Peyer's patch (tissue), 4 donors: ENCODE data around the gene ZBTB7C. TPM values are rescaled to one million over a fixed set of nuclear protein-coding genes. Genes with fewer than 3 reads are reported as not detected.

Experiments
- DNase-seq, 3 donors: peaks; one replicate each; pipeline ENCODE4 v3.0.0-alpha.2; 2017 to 2019
- H3K27ac ChIP-seq, 4 donors: fragments of 200-600 bp; sonication (generic); one replicate each; pipeline ENCODE4 v1.5.1; 2016 to 2019
- H3K27me3 ChIP-seq, 2 donors: fragments of 200-600 bp; sonication (generic); one replicate each; pipeline ENCODE4 v1.5.1; 2019
- H3K36me3 ChIP-seq, 3 donors: fragments of 200-600 bp; sonication (generic); one replicate each; pipeline ENCODE4 v1.5.1; 2016 to 2019
- H3K4me1 ChIP-seq, 4 donors: fragments of 200-600 bp; sonication (generic); one replicate each; pipeline ENCODE4 v1.5.1; 2016 to 2019
- H3K4me3 ChIP-seq, 4 donors: fragments of 200-600 bp; sonication (generic); 1 replicate in 3 of 4; 2 replicates in 1 of 4; pipeline ENCODE4 v1.5.1; 2016 to 2019; ENCODE audit warnings: mild to moderate bottlenecking in 1 of 4
- H3K9me3 ChIP-seq, 4 donors: fragments of 200-600 bp; sonication (generic); one replicate each; pipeline ENCODE4 v1.5.1; 2016 to 2019; ENCODE audit warnings: mild to moderate bottlenecking in 1 of 4
- CTCF ChIP-seq, 6 experiments: fragments of 450-650 bp in 4 of 6; fragments of 200-600 bp in 2 of 6; sonication (generic) in 1 of 6; IDR thresholded peaks; one replicate each; pipeline ENCODE4 v1.5.1; 2017 to 2019; ENCODE audit warnings: antibody characterized with exemption in 6 of 6, mild to moderate bottlenecking in 3 of 6, moderate library complexity in 1 of 6
- POLR2A ChIP-seq, 2 donors: fragments of 450-650 bp; IDR thresholded peaks; one replicate each; pipeline ENCODE4 v1.5.1; 2017; ENCODE audit warnings: antibody characterized with exemption in 2 of 2, mild to moderate bottlenecking in 2 of 2, moderate library complexity in 2 of 2
- total RNA-seq, 4 donors: library from RNA; depleted of rRNA; stranded (reverse); fragments of >200 nt; gene quantifications; one replicate each; pipeline ENCODE4 v1.1.0, GENCODE V29; 2016

Gene ZBTB7C
- 10 to 100 TPM; 10.5 to 15.7 (median 14.2) TPM for total RNA-seq

- peak within 1 kb of the TSS; percentile 46 to 70 (median 59) for H3K4me3 ChIP-seq
- peak in 1 of 3 donors; percentile 68 for DNase-seq
- H3K4me1 ChIP-seq, result peaks cover 0 to 20% (median 8%) of the 10 kb centered on the region in 4 donors
- peaks cover 0 to 23% of the 10 kb centered on the region in 2 donors for H3K27me3 ChIP-seq
- H3K27ac ChIP-seq, result peak within 1 kb of the TSS in 3 of 4 donors; percentile 16 to 52 (median 42)
- no peaks in the 10 kb centered on the region for H3K36me3 ChIP-seq
- no peaks in the 10 kb centered on the region for H3K9me3 ChIP-seq
- no peak for TF ChIP-seq CTCF (IDR thresholded peaks at IDR 0.05)
- TF ChIP-seq POLR2A (IDR thresholded peaks at IDR 0.05), result no peak
These were observed at the start of gene ZBTB7C for GRCh38 chr18:48408727-48409590. TSS of gene ZBTB7C (minus strand) at chr18:48409383.

GRCh38 chr18:48456838-48457237, 47.7 kb upstream of the ZBTB7C start:
- no peaks in the 10 kb centered on the region for H3K27me3 ChIP-seq
- H3K9me3 ChIP-seq, result no peaks in the 10 kb centered on the region
- H3K27ac ChIP-seq, result no peak overlapping the region
- no peak overlapping the region for H3K4me3 ChIP-seq
- no peaks in the 10 kb centered on the region for H3K36me3 ChIP-seq
- H3K4me1 ChIP-seq, result peaks cover 0 to 27% (median 3%) of the 10 kb centered on the region in 4 donors
- no peak for DNase-seq
- TF ChIP-seq POLR2A (IDR thresholded peaks at IDR 0.05), result no peak
- TF ChIP-seq CTCF (IDR thresholded peaks at IDR 0.05), result no peak

DNA sequence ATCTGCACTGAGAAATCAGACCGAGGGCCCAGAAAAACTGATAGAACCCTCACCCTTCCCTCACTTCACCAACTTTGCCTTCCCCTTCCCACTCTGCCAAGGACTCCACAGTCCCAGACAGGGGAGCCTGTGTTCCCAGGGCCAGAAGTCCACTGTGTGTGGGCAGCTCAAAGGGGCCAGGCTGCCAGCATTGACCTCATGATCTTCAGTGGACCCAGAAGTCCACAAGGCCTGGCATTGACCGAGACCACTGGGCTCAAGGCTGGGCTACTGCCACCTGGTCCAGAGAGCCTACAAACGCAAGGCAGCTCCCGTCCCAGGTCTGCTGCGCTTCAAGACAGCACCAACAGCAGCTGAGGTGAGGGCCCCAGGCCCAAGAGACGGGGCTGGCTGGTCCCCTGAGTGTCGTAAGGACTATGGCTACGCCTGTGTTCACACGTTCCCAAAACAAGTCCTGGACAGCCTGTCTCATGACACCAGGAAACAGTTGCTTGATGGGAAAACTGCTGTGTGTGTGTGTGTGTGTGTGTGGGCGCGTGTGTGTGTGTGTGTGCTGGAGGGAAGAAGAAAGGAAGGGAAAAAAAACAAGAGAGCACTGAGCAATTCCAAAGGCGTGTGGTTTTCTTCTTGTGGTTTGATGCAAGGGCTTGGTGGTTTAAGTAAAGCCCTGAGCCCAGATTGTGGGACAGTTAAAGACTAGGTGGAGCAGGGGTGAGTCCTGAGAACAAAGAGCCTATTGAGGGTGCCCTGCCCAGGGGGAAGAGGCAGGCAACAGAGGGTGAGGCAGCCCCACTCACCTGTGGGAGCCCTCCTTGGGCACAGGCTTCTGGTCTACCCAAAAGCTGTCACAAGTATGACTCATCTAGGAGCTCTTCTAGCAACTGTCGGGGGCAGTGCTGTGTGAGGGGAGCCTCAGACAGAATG, 46.6 kb upstream of the ZBTB7C start:
- Histone ChIP-seq H3K4me3 (no peak overlapping the region), H3K4me1 (peaks cover 0 to 22% (median 3%) of the 10 kb centered on the region in 4 donors), H3K27ac (no peak overlapping the region), H3K36me3 (no peaks in the 10 kb centered on the region), H3K9me3 (no peaks in the 10 kb centered on the region), H3K27me3 (no peaks in the 10 kb centered on the region)
- no peak for DNase-seq
- no peak for TF ChIP-seq CTCF (IDR thresholded peaks at IDR 0.05)
- no peak for TF ChIP-seq POLR2A (IDR thresholded peaks at IDR 0.05)

DNA sequence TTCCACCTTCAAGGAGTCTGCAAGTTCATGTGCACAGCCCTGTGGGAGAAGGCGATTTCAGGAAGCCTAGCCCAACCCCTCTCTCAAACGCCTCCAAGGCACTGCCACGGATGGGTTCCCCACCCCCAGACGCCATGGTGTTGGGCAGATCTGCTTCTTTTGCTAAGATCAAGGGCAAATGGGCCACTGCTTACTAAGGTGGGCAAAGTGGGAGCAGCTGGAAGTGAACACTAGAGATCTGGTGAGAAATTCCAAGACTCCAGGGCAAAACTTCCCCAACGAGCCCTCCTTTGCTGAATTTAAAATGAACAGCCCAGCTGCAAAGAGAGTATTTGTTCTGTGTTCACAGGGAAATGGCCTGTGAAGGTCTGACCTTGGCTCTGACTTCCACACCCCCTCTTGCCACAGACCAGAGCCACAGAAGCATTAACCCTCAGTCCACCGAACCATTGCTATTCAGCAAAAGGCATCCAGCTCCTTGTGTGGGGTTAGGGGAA, 45.1 kb upstream of the ZBTB7C start:
- Histone ChIP-seq H3K4me1 (peaks cover 0 to 22% (median 3%) of the 10 kb centered on the region in 4 donors), H3K27me3 (no peaks in the 10 kb centered on the region), H3K27ac (no peak overlapping the region), H3K4me3 (no peak overlapping the region), H3K9me3 (no peaks in the 10 kb centered on the region), H3K36me3 (no peaks in the 10 kb centered on the region)
- TF ChIP-seq CTCF (IDR thresholded peaks at IDR 0.05) (no peak), POLR2A (IDR thresholded peaks at IDR 0.05) (no peak)
- DNase-seq, result no peak

GRCh38 chr18:48453330-48454066, 44.3 kb upstream of the ZBTB7C start:
- Histone ChIP-seq H3K36me3 (no peaks in the 10 kb centered on the region), H3K4me1 (peaks cover 0 to 22% (median 3%) of the 10 kb centered on the region in 4 donors), H3K4me3 (no peak overlapping the region), H3K9me3 (no peaks in the 10 kb centered on the region), H3K27me3 (no peaks in the 10 kb centered on the region), H3K27ac (peak overlapping the region in 1 of 4 donors; percentile 27)
- peak in 3 of 6 experiments; percentile 9 to 19 (median 17) for TF ChIP-seq CTCF (IDR thresholded peaks at IDR 0.05)
- TF ChIP-seq POLR2A (IDR thresholded peaks at IDR 0.05), result no peak
- DNase-seq, result peak in 1 of 3 donors; percentile 67
